GM18873 (cell line): ENCODE measurements around the gene DNMT3A.
A peak's percentile ranks its signal among the peaks of the same experiment; 100 is the strongest.
"Not testable (repeated sequence)": the region's sequence is repeated elsewhere in the genome, so short reads cannot be mapped to it uniquely, and the experiment has no call there.

Source experiments
- ATAC-seq: cut with Tn5 transposase; IDR thresholded peaks from one replicate; pipeline ENCODE4 v1.9.1; 2021; ENCODE audit warnings: mild to moderate bottlenecking, moderate library complexity, moderate number of reproducible peaks; ENCODE audit not compliant: unreplicated experiment, low FRiP score

The DNMT3A gene

GRCh38 chr2:25290811-25291495 lies 50.8 kb downstream of the DNMT3A start:
- ATAC-seq = no peak

GRCh38 chr2:25286723-25287483 lies 54.8 kb downstream of the DNMT3A start:
- no peak for ATAC-seq

GRCh38 chr2:25286025-25286400 lies 55.7 kb downstream of the DNMT3A start:
- ATAC-seq = no peak

- no peak for ATAC-seq
Measured at GRCh38 chr2:25285265-25286024, 56.3 kb downstream of the DNMT3A start.

- no peak for ATAC-seq
Measured at GRCh38 chr2:25284756-25285155, 57.0 kb downstream of the DNMT3A start.

- ATAC-seq = no peak
Measured at GRCh38 chr2:25283921-25284320, 57.8 kb downstream of the DNMT3A start.

GRCh38 chr2:25281941-25282340 lies 59.8 kb downstream of the DNMT3A start:
- no peak for ATAC-seq

GRCh38 chr2:25281522-25281921 lies 60.2 kb downstream of the DNMT3A start:
- no peak for ATAC-seq

- no peak for ATAC-seq
Measured at GRCh38 chr2:25280051-25280687, 61.6 kb downstream of the DNMT3A start.

- peak; percentile 82 for ATAC-seq
Measured at GRCh38 chr2:25279091-25279651, 62.6 kb downstream of the DNMT3A start.

- no peak for ATAC-seq
Measured at GRCh38 chr2:25276569-25277465, 64.9 kb downstream of the DNMT3A start.

- no peak for ATAC-seq
Measured at GRCh38 chr2:25275575-25275965, 66.2 kb downstream of the DNMT3A start.

GRCh38 chr2:25274868-25275574 lies 66.7 kb downstream of the DNMT3A start:
- no peak for ATAC-seq

- ATAC-seq = no peak
Measured at GRCh38 chr2:25273985-25274535, 67.7 kb downstream of the DNMT3A start.

- not testable (repeated sequence) for ATAC-seq
Measured at GRCh38 chr2:25272705-25273104, 69.0 kb downstream of the DNMT3A start.

GRCh38 chr2:25270061-25270460 lies 71.7 kb downstream of the DNMT3A start:
- ATAC-seq = no peak

GRCh38 chr2:25269233-25269632 lies 72.5 kb downstream of the DNMT3A start:
- no peak for ATAC-seq

GRCh38 chr2:25268139-25268538 lies 73.6 kb downstream of the DNMT3A start:
- no peak for ATAC-seq

- ATAC-seq = no peak
Measured at GRCh38 chr2:25266399-25266798, 75.3 kb downstream of the DNMT3A start.
